Erythroblast (primary cell): ENCODE data around the gene EGLN3.

Experiments
- GATA1 ChIP-seq: IDR thresholded peaks from 2 replicates; pipeline ENCODE4 v1.6.1; 2011; ENCODE audit warnings: low read depth, mild to moderate bottlenecking, control low read depth, low read length, moderate library complexity
- POLR2A ChIP-seq: IDR thresholded peaks from 2 replicates; pipeline ENCODE4 v1.6.1; 2011; ENCODE audit warnings: mild to moderate bottlenecking, low read length

DNA sequence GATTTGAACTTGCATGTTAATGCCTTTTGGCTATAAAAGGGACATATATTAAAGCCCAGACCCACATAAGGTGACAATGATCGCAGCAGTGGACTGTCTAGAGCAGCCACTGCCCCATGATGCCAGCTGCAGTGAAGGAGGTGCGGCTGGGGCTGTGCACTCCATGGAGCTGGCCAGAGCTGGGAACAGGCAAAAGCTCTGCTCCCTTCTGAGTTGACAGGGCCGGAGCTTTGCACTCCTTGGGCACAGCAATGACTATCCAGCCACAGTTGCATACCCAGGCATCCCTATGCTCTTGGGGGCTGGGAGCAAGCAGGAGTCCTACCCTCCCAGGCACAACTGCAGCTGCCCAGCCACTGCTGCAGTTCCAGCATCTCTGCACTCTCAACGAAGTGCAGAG lies 50.2 kb downstream of the EGLN3 start:
- TF ChIP-seq POLR2A = no peak
- no peak for TF ChIP-seq GATA1
